ENCODE results near the gene MEGF6. TPM values are rescaled to one million over a fixed set of nuclear protein-coding genes. Genes with fewer than 3 reads are reported as not detected.

MEGF6 gene
- polyA plus RNA-seq, 2 donors: 11.8 to 23.7 TPM

DNA sequence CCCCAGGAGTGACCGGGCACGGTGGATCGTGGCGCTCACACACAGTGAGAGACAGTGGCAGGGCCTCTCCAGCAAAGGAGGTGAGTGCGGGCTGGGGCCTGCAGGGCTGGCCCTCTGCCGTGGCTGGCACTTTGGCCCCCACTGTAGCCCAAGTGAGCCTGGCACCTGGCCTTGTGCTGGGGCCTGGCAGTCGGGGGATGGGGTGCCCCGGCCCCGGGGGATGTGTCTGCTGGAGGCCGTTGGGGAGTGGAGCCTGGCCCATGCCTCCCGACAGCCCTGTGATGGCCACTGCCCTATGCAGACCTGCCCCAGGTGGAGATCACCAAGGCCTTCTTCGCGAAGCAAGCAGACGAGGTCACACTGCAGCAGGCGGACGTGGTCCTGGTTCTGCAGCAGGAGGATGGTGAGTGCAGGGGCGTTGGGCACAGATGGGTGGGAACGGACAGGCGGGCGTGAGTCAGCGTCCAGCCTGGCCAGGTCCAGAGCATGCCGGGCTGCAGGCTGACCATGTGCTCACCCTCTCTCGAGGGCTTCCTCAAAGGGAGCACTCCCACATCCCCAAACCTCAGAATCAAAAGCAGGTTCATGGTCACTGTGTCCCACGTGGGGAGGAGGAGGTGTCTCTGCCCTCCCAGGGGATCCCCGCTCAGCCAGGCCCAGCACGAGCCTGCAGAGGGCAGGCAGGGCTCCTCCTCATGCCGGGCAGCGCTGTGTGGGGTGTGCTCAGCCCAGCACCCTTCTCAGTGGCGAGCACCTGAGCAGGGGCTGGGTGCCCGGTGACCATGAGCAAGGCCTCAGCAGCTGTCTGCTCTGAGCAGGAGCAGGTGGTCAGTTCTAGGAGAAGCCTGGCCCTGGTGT lies 131.6 kb downstream of the MEGF6 start:
- WGBS, 2 donors: 69 to 72% methylated on average over 30 of the region's 30 CpGs
- H3K9me3 ChIP-seq (ENCODE audit: control insufficient read depth in 2 of 2, insufficient read depth in 1 of 2, low read depth in 1 of 2, low read length in 1 of 2): no peaks in the 10 kb centered on the region
- peaks cover 0 to 19% of the 10 kb centered on the region in 2 donors for H3K4me1 ChIP-seq (ENCODE audit: control insufficient read depth in 2 of 2, insufficient read depth in 2 of 2, low read length in 1 of 2)
- no peak overlapping the region for H3K4me3 ChIP-seq (ENCODE audit: low read depth in 1 of 2, low read length in 2 of 2)
- no peaks in the 10 kb centered on the region for H3K27me3 ChIP-seq (ENCODE audit: control insufficient read depth in 1 of 2, insufficient read depth in 2 of 2, low read length in 2 of 2)
- H3K36me3 ChIP-seq (ENCODE audit: control insufficient read depth in 2 of 2, insufficient read depth in 2 of 2, low read length in 1 of 2): peaks cover 0 to 7% of the 10 kb centered on the region in 2 donors
- no peak overlapping the region for H3K27ac ChIP-seq (ENCODE audit: low read depth in 2 of 2, low read length in 1 of 2)

- H3K36me3 ChIP-seq (ENCODE audit: control insufficient read depth in 2 of 2, insufficient read depth in 2 of 2, low read length in 1 of 2): peaks cover 0 to 11% of the 10 kb centered on the region in 2 donors
- no peak overlapping the region for H3K27ac ChIP-seq (ENCODE audit: low read depth in 2 of 2, low read length in 1 of 2)
- 71 to 78% methylated on average over 24 of the region's 24 CpGs for WGBS, 2 donors
Measured at GRCh38 chr1:3478187-3478586, 133.1 kb downstream of the MEGF6 start.

GRCh38 chr1:3477241-3477995 lies 133.9 kb downstream of the MEGF6 start:
- Histone ChIP-seq H3K27me3 (ENCODE audit: control insufficient read depth in 1 of 2, insufficient read depth in 2 of 2, low read length in 2 of 2) (no peaks in the 10 kb centered on the region), H3K4me3 (ENCODE audit: low read depth in 1 of 2, low read length in 2 of 2) (no peak overlapping the region), H3K4me1 (ENCODE audit: control insufficient read depth in 2 of 2, insufficient read depth in 2 of 2, low read length in 1 of 2) (peaks cover 0 to 21% of the 10 kb centered on the region in 2 donors), H3K27ac (ENCODE audit: low read depth in 2 of 2, low read length in 1 of 2) (no peak overlapping the region), H3K36me3 (ENCODE audit: control insufficient read depth in 2 of 2, insufficient read depth in 2 of 2, low read length in 1 of 2) (peaks cover 0 to 11% of the 10 kb centered on the region in 2 donors), H3K9me3 (ENCODE audit: control insufficient read depth in 2 of 2, insufficient read depth in 1 of 2, low read depth in 1 of 2, low read length in 1 of 2) (no peaks in the 10 kb centered on the region)
- 68 to 72% methylated on average over 25 to 28 of the region's 28 CpGs for WGBS, 2 donors

More at GRCh38 chr1:3478187-3478586, 133.1 kb downstream of the MEGF6 start:
- H3K4me3 ChIP-seq (ENCODE audit: low read depth in 1 of 2, low read length in 2 of 2): no peak overlapping the region
- no peaks in the 10 kb centered on the region for H3K27me3 ChIP-seq (ENCODE audit: control insufficient read depth in 1 of 2, insufficient read depth in 2 of 2, low read length in 2 of 2)
- H3K9me3 ChIP-seq (ENCODE audit: control insufficient read depth in 2 of 2, insufficient read depth in 1 of 2, low read depth in 1 of 2, low read length in 1 of 2): no peaks in the 10 kb centered on the region
- peaks cover 0 to 22% of the 10 kb centered on the region in 2 donors for H3K4me1 ChIP-seq (ENCODE audit: control insufficient read depth in 2 of 2, insufficient read depth in 2 of 2, low read length in 1 of 2)

- WGBS, 2 donors: 85 to 93% methylated on average over 16 of the region's 16 CpGs
- Histone ChIP-seq H3K36me3 (ENCODE audit: control insufficient read depth in 2 of 2, insufficient read depth in 2 of 2, low read length in 1 of 2) (peaks cover 0 to 11% of the 10 kb centered on the region in 2 donors), H3K4me1 (ENCODE audit: control insufficient read depth in 2 of 2, insufficient read depth in 2 of 2, low read length in 1 of 2) (peaks cover 3 to 22% of the 10 kb centered on the region in 2 donors)
Measured at GRCh38 chr1:3476666-3477065, 134.6 kb downstream of the MEGF6 start.

GRCh38 chr1:3475839-3476573 lies 135.3 kb downstream of the MEGF6 start:
- no peaks in the 10 kb centered on the region for H3K9me3 ChIP-seq (ENCODE audit: control insufficient read depth in 2 of 2, insufficient read depth in 1 of 2, low read depth in 1 of 2, low read length in 1 of 2)
- H3K4me3 ChIP-seq (ENCODE audit: low read depth in 1 of 2, low read length in 2 of 2): no peak overlapping the region
- H3K4me1 ChIP-seq (ENCODE audit: control insufficient read depth in 2 of 2, insufficient read depth in 2 of 2, low read length in 1 of 2): peaks cover 5 to 22% of the 10 kb centered on the region in 2 donors
- no peaks in the 10 kb centered on the region for H3K27me3 ChIP-seq (ENCODE audit: control insufficient read depth in 1 of 2, insufficient read depth in 2 of 2, low read length in 2 of 2)
- peaks cover 0 to 11% of the 10 kb centered on the region in 2 donors for H3K36me3 ChIP-seq (ENCODE audit: control insufficient read depth in 2 of 2, insufficient read depth in 2 of 2, low read length in 1 of 2)
- WGBS, 2 donors: 83 to 84% methylated on average over 14 of the region's 14 CpGs
- H3K27ac ChIP-seq (ENCODE audit: low read depth in 2 of 2, low read length in 1 of 2): no peak overlapping the region

More at GRCh38 chr1:3476666-3477065, 134.6 kb downstream of the MEGF6 start:
- Histone ChIP-seq H3K4me3 (ENCODE audit: low read depth in 1 of 2, low read length in 2 of 2) (no peak overlapping the region), H3K27me3 (ENCODE audit: control insufficient read depth in 1 of 2, insufficient read depth in 2 of 2, low read length in 2 of 2) (no peaks in the 10 kb centered on the region), H3K27ac (ENCODE audit: low read depth in 2 of 2, low read length in 1 of 2) (no peak overlapping the region), H3K9me3 (ENCODE audit: control insufficient read depth in 2 of 2, insufficient read depth in 1 of 2, low read depth in 1 of 2, low read length in 1 of 2) (no peaks in the 10 kb centered on the region)

DNA sequence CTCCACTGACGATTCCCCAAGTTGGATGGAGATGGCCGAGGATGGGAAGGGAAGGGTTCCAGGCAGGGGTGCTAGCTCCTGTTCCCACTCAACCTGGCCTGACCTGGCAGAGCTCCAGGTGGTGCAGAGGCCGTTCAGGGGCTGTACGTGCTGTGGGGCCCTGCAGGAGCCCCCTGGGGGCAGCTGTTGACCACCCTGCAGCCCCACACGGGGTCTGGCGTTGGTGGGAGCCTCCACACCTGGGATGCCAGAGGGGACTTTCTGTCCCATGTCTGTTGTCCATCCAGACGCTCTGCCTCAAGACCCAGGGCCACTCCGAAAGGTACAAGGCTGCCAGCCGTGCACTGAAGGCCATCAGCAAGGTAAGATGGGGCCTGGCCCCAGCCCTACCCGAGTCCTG lies 136.9 kb downstream of the MEGF6 start:
- H3K4me1 ChIP-seq (ENCODE audit: control insufficient read depth in 2 of 2, insufficient read depth in 2 of 2, low read length in 1 of 2): peaks cover 5 to 32% of the 10 kb centered on the region in 2 donors
- no peak overlapping the region for H3K4me3 ChIP-seq (ENCODE audit: low read depth in 1 of 2, low read length in 2 of 2)
- H3K9me3 ChIP-seq (ENCODE audit: control insufficient read depth in 2 of 2, insufficient read depth in 1 of 2, low read depth in 1 of 2, low read length in 1 of 2): no peaks in the 10 kb centered on the region
- WGBS, 2 donors: 58 to 70% methylated on average over 10 of the region's 10 CpGs
- H3K36me3 ChIP-seq (ENCODE audit: control insufficient read depth in 2 of 2, insufficient read depth in 2 of 2, low read length in 1 of 2): peaks cover 0 to 15% of the 10 kb centered on the region in 2 donors
- H3K27ac ChIP-seq (ENCODE audit: low read depth in 2 of 2, low read length in 1 of 2): no peak overlapping the region
- H3K27me3 ChIP-seq (ENCODE audit: control insufficient read depth in 1 of 2, insufficient read depth in 2 of 2, low read length in 2 of 2): no peaks in the 10 kb centered on the region

DNA sequence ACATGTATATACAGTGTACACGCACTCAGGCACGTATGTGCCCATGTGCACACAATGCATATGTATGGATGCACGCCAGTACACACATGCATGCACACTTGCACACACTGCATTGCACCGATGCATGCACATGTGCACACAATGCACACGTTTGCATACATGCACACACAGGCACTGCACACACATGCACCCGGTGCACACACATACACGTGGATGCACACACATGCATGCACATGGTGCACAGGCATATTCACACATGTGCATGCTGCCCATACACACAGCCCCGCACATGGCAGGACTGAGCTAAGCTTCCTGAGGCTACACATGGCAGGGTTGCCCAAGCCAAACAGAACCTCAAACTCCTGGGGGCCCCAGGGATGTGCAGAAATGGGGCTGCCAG lies 137.3 kb downstream of the MEGF6 start:
- Histone ChIP-seq H3K27me3 (ENCODE audit: control insufficient read depth in 1 of 2, insufficient read depth in 2 of 2, low read length in 2 of 2) (no peaks in the 10 kb centered on the region), H3K4me1 (ENCODE audit: control insufficient read depth in 2 of 2, insufficient read depth in 2 of 2, low read length in 1 of 2) (peaks cover 5 to 32% of the 10 kb centered on the region in 2 donors), H3K36me3 (ENCODE audit: control insufficient read depth in 2 of 2, insufficient read depth in 2 of 2, low read length in 1 of 2) (peaks cover 0 to 18% of the 10 kb centered on the region in 2 donors), H3K9me3 (ENCODE audit: control insufficient read depth in 2 of 2, insufficient read depth in 1 of 2, low read depth in 1 of 2, low read length in 1 of 2) (no peaks in the 10 kb centered on the region), H3K27ac (ENCODE audit: low read depth in 2 of 2, low read length in 1 of 2) (peak overlapping the region in 1 of 2 donors; percentile 38), H3K4me3 (ENCODE audit: low read depth in 1 of 2, low read length in 2 of 2) (no peak overlapping the region)
- 78 to 88% methylated on average over 8 of the region's 8 CpGs for WGBS, 2 donors

DNA sequence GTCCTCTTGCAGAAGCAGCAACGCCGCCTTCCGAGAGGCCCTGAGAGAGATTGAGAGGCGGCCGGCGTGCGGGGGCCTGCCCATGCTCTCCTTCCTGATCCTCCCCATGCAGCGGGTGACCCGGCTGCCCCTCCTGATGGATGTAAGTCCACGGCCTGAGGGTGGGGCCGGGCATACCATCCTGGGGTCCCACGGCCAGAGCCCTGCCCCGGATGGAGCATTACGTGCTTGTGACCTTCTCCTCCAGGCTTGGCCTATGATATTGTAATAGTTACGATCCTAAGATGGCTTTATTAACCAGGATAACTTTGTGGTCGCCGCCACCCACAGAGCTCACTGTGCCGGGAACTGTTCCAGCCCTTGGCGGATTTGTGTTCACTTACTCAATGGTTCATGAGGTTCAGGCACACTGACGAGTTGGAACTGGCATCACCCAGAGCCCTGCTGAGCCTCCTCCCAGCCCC lies 137.9 kb downstream of the MEGF6 start:
- 45 to 67% methylated on average over 20 of the region's 20 CpGs for WGBS, 2 donors
- H3K4me1 ChIP-seq (ENCODE audit: control insufficient read depth in 2 of 2, insufficient read depth in 2 of 2, low read length in 1 of 2): peaks cover 5 to 32% of the 10 kb centered on the region in 2 donors
- no peaks in the 10 kb centered on the region for H3K27me3 ChIP-seq (ENCODE audit: control insufficient read depth in 1 of 2, insufficient read depth in 2 of 2, low read length in 2 of 2)
- H3K4me3 ChIP-seq (ENCODE audit: low read depth in 1 of 2, low read length in 2 of 2): no peak overlapping the region
- peak overlapping the region; percentile 38 to 73 for H3K27ac ChIP-seq (ENCODE audit: low read depth in 2 of 2, low read length in 1 of 2)
- H3K9me3 ChIP-seq (ENCODE audit: control insufficient read depth in 2 of 2, insufficient read depth in 1 of 2, low read depth in 1 of 2, low read length in 1 of 2): no peaks in the 10 kb centered on the region
- peaks cover 0 to 22% of the 10 kb centered on the region in 2 donors for H3K36me3 ChIP-seq (ENCODE audit: control insufficient read depth in 2 of 2, insufficient read depth in 2 of 2, low read length in 1 of 2)

- Histone ChIP-seq H3K4me1 (ENCODE audit: control insufficient read depth in 2 of 2, insufficient read depth in 2 of 2, low read length in 1 of 2) (peaks cover 5 to 37% of the 10 kb centered on the region in 2 donors), H3K4me3 (ENCODE audit: low read depth in 1 of 2, low read length in 2 of 2) (no peak overlapping the region), H3K9me3 (ENCODE audit: control insufficient read depth in 2 of 2, insufficient read depth in 1 of 2, low read depth in 1 of 2, low read length in 1 of 2) (no peaks in the 10 kb centered on the region), H3K27me3 (ENCODE audit: control insufficient read depth in 1 of 2, insufficient read depth in 2 of 2, low read length in 2 of 2) (no peaks in the 10 kb centered on the region), H3K36me3 (ENCODE audit: control insufficient read depth in 2 of 2, insufficient read depth in 2 of 2, low read length in 1 of 2) (peaks cover 0 to 22% of the 10 kb centered on the region in 2 donors), H3K27ac (ENCODE audit: low read depth in 2 of 2, low read length in 1 of 2) (peak overlapping the region; percentile 38 to 73)
- WGBS, 2 donors: 62 to 75% methylated on average over 16 to 17 of the region's 17 CpGs
Measured at GRCh38 chr1:3472906-3473305, 138.4 kb downstream of the MEGF6 start.

All from esophagus (tissue), 2 donors.